Natural killer cell (primary cell): ENCODE results near the gene UROD. TPM values are rescaled to one million over a fixed set of nuclear protein-coding genes. Genes with fewer than 3 reads are reported as not detected.
A peak's percentile ranks its signal among the peaks of the same experiment; 100 is the strongest.
"Not testable (repeated sequence)": the region's sequence is repeated elsewhere in the genome, so short reads cannot be mapped to it uniquely, and the experiment has no call there.

Source experiments
- ATAC-seq, 3 donors: fragments of 150-1000 bp in 2 of 3; fragments of 200-7000 bp in 1 of 3; cut with Tn5 transposase; 1 replicate in 1 of 3; 2 replicates in 2 of 3; pipeline ENCODE4 v1.10.0; 2021; ENCODE audit warnings: mild to moderate bottlenecking in 2 of 3, moderate library complexity in 2 of 3
- DNase-seq, 2 donors: peaks; one replicate each; pipeline versions ENCODE4 v3.0.0 to v3.0.0-alpha.2; 2013 to 2021; ENCODE audit warnings: mixed read lengths in 1 of 2
- H3K27ac ChIP-seq: one replicate; pipeline ENCODE4 v1.5.1; 2013; ENCODE audit warnings: mild to moderate bottlenecking, low read length
- H3K27me3 ChIP-seq: one replicate; pipeline ENCODE4 v1.6.1; 2013; ENCODE audit warnings: low read length; ENCODE audit not compliant: control insufficient read depth, insufficient read depth
- H3K36me3 ChIP-seq: one replicate; pipeline ENCODE4 v1.6.1; 2013; ENCODE audit warnings: low read length; ENCODE audit not compliant: control insufficient read depth, insufficient read depth
- H3K4me1 ChIP-seq: one replicate; pipeline ENCODE4 v1.6.1; 2013; ENCODE audit warnings: low read length; ENCODE audit not compliant: control insufficient read depth, insufficient read depth
- H3K4me3 ChIP-seq: one replicate; pipeline ENCODE4 v1.5.1; 2013; ENCODE audit warnings: low read length
- H3K9me3 ChIP-seq: one replicate; pipeline ENCODE4 v1.6.1; 2013; ENCODE audit warnings: low read length; ENCODE audit not compliant: control insufficient read depth, insufficient read depth
- H3K27ac Mint-ChIP-seq, 2 donors: one replicate each; pipeline ENCODE4 v1.8.0; 2022; ENCODE audit warnings: mild to moderate bottlenecking in 2 of 2, mixed read lengths in 2 of 2, moderate library complexity in 1 of 2
- H3K27me3 Mint-ChIP-seq, 2 donors: one replicate each; pipeline ENCODE4 v1.8.0; 2022; ENCODE audit warnings: low read depth in 2 of 2, mixed read lengths in 2 of 2
- H3K36me3 Mint-ChIP-seq: one replicate; pipeline ENCODE4 v1.8.0; 2022; ENCODE audit warnings: mixed read lengths
- H3K4me1 Mint-ChIP-seq, 2 donors: one replicate each; pipeline ENCODE4 v1.8.0; 2022; ENCODE audit warnings: mixed read lengths in 2 of 2
- H3K4me3 Mint-ChIP-seq: one replicate; pipeline ENCODE4 v1.8.0; 2022; ENCODE audit warnings: mild to moderate bottlenecking, moderate library complexity, mixed read lengths
- H3K9me3 Mint-ChIP-seq, 2 donors: one replicate each; pipeline ENCODE4 v1.8.0; 2022; ENCODE audit warnings: mixed read lengths in 2 of 2
- CTCF ChIP-seq: fragments of 200-600 bp; IDR thresholded peaks from one replicate; pipeline ENCODE4 v1.8.0; 2022; ENCODE audit warnings: antibody characterized with exemption
- WGBS: methylation state at CpG from one replicate; pipeline ENCODE4 v1.1.7; 2013; ENCODE audit warnings: missing lambda C conversion rate; ENCODE audit not compliant: insufficient coverage; 5-methylcytosine and 5-hydroxymethylcytosine counted together
- intact Hi-C: fragments of 100-400 bp; cut with micrococcal nuclease; formaldehyde crosslinking; loops from one replicate; pipeline ENCODE4 v1.14.2; 2022
- total RNA-seq, 4 donors: library from RNA; stranded (reverse); fragments of 120-200 nt in 1 of 4; gene quantifications; one replicate each; pipeline versions ENCODE4 v1.2.3 to v1.2.4, GENCODE V29; 2013 to 2022

The UROD gene
- total RNA-seq, 3 donors from 2014 or later (not counting 1 experiment from before 2014, with no cell fraction given) = 54.5 to 65.4 (median 56.6) TPM

- Mint-ChIP-seq H3K36me3 (no peaks in the 10 kb centered on the region), H3K27ac (no peak overlapping the region), H3K4me3 (no peak overlapping the region), H3K9me3 (no peaks in the 10 kb centered on the region), H3K27me3 (peaks cover 0 to 5% of the 10 kb centered on the region in 2 donors), H3K4me1 (peaks cover 2 to 4% of the 10 kb centered on the region in 2 donors)
- no peak overlapping the region for H3K27ac ChIP-seq
- WGBS = 98% methylated on average over 7 of the region's 7 CpGs
- ATAC-seq = no peak
- no peak overlapping the region for H3K4me3 ChIP-seq
- H3K36me3 ChIP-seq = no peaks in the 10 kb centered on the region
- DNase-seq = no peak
- intact Hi-C loops = no loop called here
- no peaks in the 10 kb centered on the region for H3K4me1 ChIP-seq
- no peaks in the 10 kb centered on the region for H3K9me3 ChIP-seq
- H3K27me3 ChIP-seq = no peaks in the 10 kb centered on the region
- TF ChIP-seq CTCF = no peak
These were observed 16.4 kb upstream of the UROD start for GRCh38 chr1:44995467-44996238.

GRCh38 chr1:44999232-44999631 is 12.8 kb upstream of the UROD start:
- peaks cover 6 to 10% of the 10 kb centered on the region in 2 donors for H3K4me1 Mint-ChIP-seq
- TF ChIP-seq CTCF = no peak
- ATAC-seq (no peak), DNase-seq (no peak)
- intact Hi-C loops = no loop called here
- H3K27me3 Mint-ChIP-seq = peaks cover 0 to 5% of the 10 kb centered on the region in 2 donors
- no peaks in the 10 kb centered on the region for H3K9me3 Mint-ChIP-seq
- no peak overlapping the region for H3K27ac ChIP-seq
- H3K27me3 ChIP-seq = no peaks in the 10 kb centered on the region
- H3K4me3 Mint-ChIP-seq = no peak overlapping the region
- H3K27ac Mint-ChIP-seq = no peak overlapping the region
- H3K36me3 Mint-ChIP-seq = no peaks in the 10 kb centered on the region
- 100% methylated on average over 2 of the region's 3 CpGs for WGBS
- H3K36me3 ChIP-seq = peaks cover 20% of the 10 kb centered on the region
- H3K4me3 ChIP-seq = no peak overlapping the region
- H3K4me1 ChIP-seq = no peaks in the 10 kb centered on the region
- no peaks in the 10 kb centered on the region for H3K9me3 ChIP-seq

- H3K4me1 Mint-ChIP-seq = peaks cover 6 to 10% of the 10 kb centered on the region in 2 donors
- 58% methylated on average over 7 of the region's 7 CpGs for WGBS
- Histone ChIP-seq H3K4me3 (no peak overlapping the region), H3K4me1 (no peaks in the 10 kb centered on the region), H3K36me3 (peaks cover 38% of the 10 kb centered on the region), H3K9me3 (no peaks in the 10 kb centered on the region), H3K27ac (no peak overlapping the region), H3K27me3 (no peaks in the 10 kb centered on the region)
- intact Hi-C loops = no loop called here
- ATAC-seq = peak in 1 of 3 donors; percentile 40
- DNase-seq = no peak
- peak overlapping the region; percentile 37 to 73 for H3K27ac Mint-ChIP-seq
- no peaks in the 10 kb centered on the region for H3K9me3 Mint-ChIP-seq
- TF ChIP-seq CTCF = no peak
- no peaks in the 10 kb centered on the region for H3K36me3 Mint-ChIP-seq
- no peaks in the 10 kb centered on the region for H3K27me3 Mint-ChIP-seq
- no peak overlapping the region for H3K4me3 Mint-ChIP-seq
These were observed 11.0 kb upstream of the UROD start for GRCh38 chr1:45001011-45001481.

- H3K36me3 ChIP-seq = peaks cover 41% of the 10 kb centered on the region
- H3K4me3 Mint-ChIP-seq, H3K9me3 Mint-ChIP-seq, H3K27me3 ChIP-seq, H3K4me1 ChIP-seq, H3K4me3 ChIP-seq, H3K9me3 ChIP-seq, DNase-seq, H3K27me3 Mint-ChIP-seq, H3K36me3 Mint-ChIP-seq, H3K4me1 Mint-ChIP-seq, H3K27ac ChIP-seq, intact Hi-C loops, ATAC-seq: not testable (repeated sequence)
- WGBS = 95% methylated on average over 8 of the region's 8 CpGs
- H3K27ac Mint-ChIP-seq = peak overlapping the region in 1 of 2 donors; percentile 73
These were observed 10.5 kb upstream of the UROD start for GRCh38 chr1:45001576-45001975.
